NB4 (cell line): Measurements from ENCODE around the gene MYOCD.

Experiments used
- MAX ChIP-seq: IDR thresholded peaks from 2 replicates; pipeline ENCODE4 v1.6.1; 2011; ENCODE audit warnings: low read depth, low read length
- POLR2A ChIP-seq: IDR thresholded peaks from 2 replicates; pipeline ENCODE4 v1.6.1; 2011; ENCODE audit warnings: mild to moderate bottlenecking; ENCODE audit not compliant: insufficient read length; ENCODE audit errors: extremely low read depth
- TF ChIP-seq, protein P1 (sequence below): IDR thresholded peaks from one replicate; pipeline ENCODE4 v1.5.1; 2012; ENCODE audit warnings: low read depth, low read length

GRCh38 chr17:12618557-12618956, 47.1 kb upstream of the MYOCD start:
- no peak for TF ChIP-seq POLR2A
- TF ChIP-seq, protein P1, sequence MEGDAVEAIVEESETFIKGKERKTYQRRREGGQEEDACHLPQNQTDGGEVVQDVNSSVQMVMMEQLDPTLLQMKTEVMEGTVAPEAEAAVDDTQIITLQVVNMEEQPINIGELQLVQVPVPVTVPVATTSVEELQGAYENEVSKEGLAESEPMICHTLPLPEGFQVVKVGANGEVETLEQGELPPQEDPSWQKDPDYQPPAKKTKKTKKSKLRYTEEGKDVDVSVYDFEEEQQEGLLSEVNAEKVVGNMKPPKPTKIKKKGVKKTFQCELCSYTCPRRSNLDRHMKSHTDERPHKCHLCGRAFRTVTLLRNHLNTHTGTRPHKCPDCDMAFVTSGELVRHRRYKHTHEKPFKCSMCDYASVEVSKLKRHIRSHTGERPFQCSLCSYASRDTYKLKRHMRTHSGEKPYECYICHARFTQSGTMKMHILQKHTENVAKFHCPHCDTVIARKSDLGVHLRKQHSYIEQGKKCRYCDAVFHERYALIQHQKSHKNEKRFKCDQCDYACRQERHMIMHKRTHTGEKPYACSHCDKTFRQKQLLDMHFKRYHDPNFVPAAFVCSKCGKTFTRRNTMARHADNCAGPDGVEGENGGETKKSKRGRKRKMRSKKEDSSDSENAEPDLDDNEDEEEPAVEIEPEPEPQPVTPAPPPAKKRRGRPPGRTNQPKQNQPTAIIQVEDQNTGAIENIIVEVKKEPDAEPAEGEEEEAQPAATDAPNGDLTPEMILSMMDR = no peak
- no peak for TF ChIP-seq MAX
